K562 (cell line): ENCODE results near the gene DUSP16. TPM values are rescaled to one million over a fixed set of nuclear protein-coding genes. Genes with fewer than 3 reads are reported as not detected.
A peak's percentile ranks its signal among the peaks of the same experiment; 100 is the strongest.

ENCODE experiments used
- ATAC-seq: fragments of 200-7000 bp; cut with Tn5 transposase; 3 replicates; pipeline ENCODE4 v1.9.1; 2020; ENCODE audit warnings: moderate library complexity
- BruUV-seq: library from RNA; stranded (reverse); fragments of 400-500 nt; replicated peaks from 2 replicates; lab custom pipeline; 2021; lab: Mats Ljungman, UMichigan
- CTCF ChIA-PET: fragments of 300-600 bp; formaldehyde crosslinking; extraction: SDS; loops from one replicate; lab custom pipeline; 2021; ENCODE audit warnings: low intra/inter-chr PET ratio; lab: Yijun Ruan, JAX
- POLR2A ChIA-PET: fragments of 300-600, 350-650 bp; sonication (Branson Sonifier 250); formaldehyde crosslinking; extraction: SDS; loops from one replicate; lab custom pipeline; 2021; ENCODE audit warnings: antibody characterized with exemption, inconsistent platforms; lab: Yijun Ruan, JAX
- DNase-seq, 4 experiments: peaks; one replicate each; pipeline versions ENCODE4 v3.0.0 to v3.0.0-alpha.2; 2011 to 2018; ENCODE audit warnings: low spot score in 3 of 4, mixed read lengths in 3 of 4; ENCODE audit errors: extremely low read depth in 1 of 4
- FAIRE-seq: peaks from 2 replicates; lab custom pipeline; 2011; peaks lifted over from hg19 to GRCh38; lab: Jason Lieb, UNC
- H2AFZ ChIP-seq: 2 replicates; pipeline ENCODE4 v1.6.0; 2011; ENCODE audit warnings: low read depth, low read length, control low read depth, inconsistent platforms
- H3K27ac ChIP-seq: fragments of 200-600 bp; 3 replicates; pipeline ENCODE4 v1.8.0; 2011; ENCODE audit warnings: low read depth, mild to moderate bottlenecking, control low read depth, inconsistent platforms, low read length, moderate library complexity, mixed read lengths; ENCODE audit errors: extremely low read depth
- H3K27me3 ChIP-seq, 2 experiments: fragments of 300-600 bp in 1 of 2; 2 replicates in 1 of 2; 3 replicates in 1 of 2; pipeline versions ENCODE4 v1.6.0 to v1.8.0; 2011; ENCODE audit warnings: inconsistent platforms in 2 of 2, low read length in 2 of 2, mild to moderate bottlenecking in 1 of 2, mixed read lengths in 1 of 2, moderate library complexity in 1 of 2; ENCODE audit not compliant: control insufficient read depth in 2 of 2, insufficient read depth in 2 of 2
- H3K36me3 ChIP-seq: fragments of 300-600 bp; 3 replicates; pipeline ENCODE4 v1.8.0; 2011; ENCODE audit warnings: mild to moderate bottlenecking, low read length, inconsistent platforms; ENCODE audit not compliant: control insufficient read depth, insufficient read depth
- H3K4me1 ChIP-seq, 2 experiments: fragments of 200-600 bp in 1 of 2; replicated peaks in 1 of 2; 2 replicates in 1 of 2; 3 replicates in 1 of 2; pipeline versions ENCODE4 v1.5.1 to v1.8.0; 2011; ENCODE audit warnings: inconsistent platforms in 2 of 2, low read length in 2 of 2, mild to moderate bottlenecking in 1 of 2, mixed read lengths in 1 of 2, moderate library complexity in 1 of 2; ENCODE audit not compliant: control insufficient read depth in 2 of 2, insufficient read depth in 2 of 2
- H3K4me2 ChIP-seq: 2 replicates; pipeline ENCODE4 v1.6.1; 2011; ENCODE audit warnings: low read length, control low read depth, inconsistent platforms, mixed read lengths; ENCODE audit not compliant: insufficient read depth
- H3K4me3 ChIP-seq: fragments of 200-600 bp; sonication (generic), shearing (Covaris generic); 2 replicates; pipeline ENCODE4 v1.5.1; 2016; ENCODE audit warnings: control low read depth, inconsistent platforms
- H3K79me2 ChIP-seq: fragments of 200-600 bp; 3 replicates; pipeline ENCODE4 v1.8.0; 2011; ENCODE audit warnings: low read length, inconsistent platforms; ENCODE audit not compliant: control insufficient read depth, insufficient read depth
- H3K9ac ChIP-seq, 2 experiments: 2 replicates each; pipeline versions ENCODE4 v1.6.0 to v1.6.1; 2011; ENCODE audit warnings: low read depth in 2 of 2, low read length in 2 of 2, control low read depth in 1 of 2, inconsistent platforms in 1 of 2, mild to moderate bottlenecking in 1 of 2, mixed read lengths in 1 of 2; ENCODE audit not compliant: insufficient read depth in 1 of 2
- H3K9me1 ChIP-seq: one replicate; pipeline ENCODE4 v1.6.0; 2011; ENCODE audit warnings: inconsistent platforms, mild to moderate bottlenecking, low read length, moderate library complexity; ENCODE audit not compliant: control insufficient read depth, insufficient read depth
- H3K9me3 ChIP-seq: replicated peaks from 2 replicates; pipeline ENCODE4 v1.5.1; 2011; ENCODE audit warnings: low read depth, low read length, inconsistent platforms; ENCODE audit not compliant: control insufficient read depth, insufficient read depth
- H4K20me1 ChIP-seq: replicated peaks from 2 replicates; pipeline ENCODE4 v1.6.1; 2011; ENCODE audit warnings: low read length, inconsistent platforms, mixed read lengths; ENCODE audit not compliant: control insufficient read depth, insufficient read depth
- CC2D1A ChIP-seq: fragments of 450-650 bp; IDR thresholded peaks from 2 replicates; pipeline ENCODE4 v1.6.1; 2017; ENCODE audit warnings: mild to moderate bottlenecking
- DPF2 ChIP-seq: fragments of 450-650 bp; IDR thresholded peaks from 2 replicates; pipeline ENCODE4 v1.6.1; 2016
- ELF1 ChIP-seq: fragments of 200-800 bp; sonication (Bioruptor generic); IDR thresholded peaks from 2 replicates; pipeline ENCODE4 v1.6.1; 2016; ENCODE audit warnings: missing genetic modification characterization, missing compliant biosample characterization
- PHB2 ChIP-seq: fragments of 450-650 bp; IDR thresholded peaks from 2 replicates; pipeline ENCODE4 v1.6.1; 2017; ENCODE audit warnings: low read depth
- SMARCB1 ChIP-seq: IDR thresholded peaks from 2 replicates; pipeline ENCODE4 v1.6.1; 2011; ENCODE audit warnings: improper control_type of control experiment, low read depth; ENCODE audit not compliant: insufficient read length
- TAL1 ChIP-seq: fragments of 450-650 bp; IDR thresholded peaks from 2 replicates; pipeline ENCODE4 v1.6.1; 2016; ENCODE audit warnings: mild to moderate bottlenecking
- TEAD4 ChIP-seq, 2 experiments: sonication (generic) in 1 of 2; formaldehyde crosslinking in 1 of 2; IDR thresholded peaks; 2 replicates each; pipeline versions ENCODE4 v1.6.1 to v1.8.0; 2012 to 2022; ENCODE audit warnings: borderline replicate concordance in 1 of 2, inconsistent platforms in 1 of 2, low read length in 1 of 2, mild to moderate bottlenecking in 1 of 2, missing genetic modification reagents in 1 of 2
- ZNF316 ChIP-seq: fragments of 450-650 bp; IDR thresholded peaks from 2 replicates; pipeline ENCODE4 v1.6.1; 2016
- ZSCAN32 ChIP-seq: fragments of 450-650 bp; formaldehyde crosslinking; IDR thresholded peaks from 2 replicates; pipeline ENCODE4 v1.4.0; 2020; ENCODE audit warnings: mild to moderate bottlenecking, moderate library complexity
- in situ Hi-C: fragments of 300-500 bp; cut with MboI; formaldehyde crosslinking; loops from 4 replicates; pipeline ENCODE4 v1.15.0; 2018; ENCODE audit warnings: inconsistent platforms, mixed read lengths
- intact Hi-C: fragments of 100-400 bp; cut with micrococcal nuclease; formaldehyde crosslinking; loops from 2 replicates; pipeline ENCODE4 v1.14.2; 2022
- polyA plus RNA-seq, 8 experiments: library from polyadenylated mRNA; depleted of rRNA in 4 of 8; stranded (reverse) in 5 of 8; unstranded in 3 of 8; fragments of >200 nt; fragmentation: Nextera tagmentation in 2 of 8; fragmentation: Illumina TruSeq in 1 of 8; extraction: Ambion mirVana in 2 of 8; extraction: Trizol in 1 of 8; gene quantifications; 2 replicates each; pipeline versions ENCODE4 v1.2.1 to v1.2.3, GENCODE V29; 2011 to 2014; ENCODE audit warnings: inconsistent platforms in 1 of 8, missing spikeins in 1 of 8
- total RNA-seq, 7 experiments: library from RNA; depleted of rRNA in 6 of 7; stranded (reverse); fragments of >200 nt in 6 of 7; fragmentation: Illumina TruSeq in 2 of 7; extraction: Trizol in 2 of 7; gene quantifications; 2 replicates each; pipeline versions ENCODE4 v1.2.1 to v1.2.3, GENCODE V29; 2011 to 2021; ENCODE audit warnings: low replicate concordance in 1 of 7
- TF ChIP-seq, protein P1 (sequence below): conservative IDR thresholded peaks from 2 replicates; pipeline ENCODE4 v1.6.1; 2011; ENCODE audit warnings: low read depth, mild to moderate bottlenecking, low read length; ENCODE audit not compliant: control insufficient read depth
- TF ChIP-seq, protein P2 (sequence below): sonication (generic); IDR thresholded peaks from 2 replicates; pipeline ENCODE4 v1.6.1; 2016
- TF ChIP-seq, protein P3 (sequence below): sonication (generic); formaldehyde crosslinking; IDR thresholded peaks from 2 replicates; pipeline ENCODE4 v1.8.0; 2022; ENCODE audit warnings: missing genetic modification reagents, mild to moderate bottlenecking, borderline replicate concordance
- TF ChIP-seq, protein P4 (sequence below): sonication (generic); formaldehyde crosslinking; IDR thresholded peaks from 2 replicates; pipeline ENCODE4 v1.8.1; 2022; ENCODE audit warnings: missing genetic modification reagents

Gene DUSP16
- total and polyA plus RNA-seq, 9 of the 15 experiments (the other 6 are each of a cell fraction or from before 2014, with no cell fraction given): 0.70 to 12.3 (median 5.7) TPM

DNA sequence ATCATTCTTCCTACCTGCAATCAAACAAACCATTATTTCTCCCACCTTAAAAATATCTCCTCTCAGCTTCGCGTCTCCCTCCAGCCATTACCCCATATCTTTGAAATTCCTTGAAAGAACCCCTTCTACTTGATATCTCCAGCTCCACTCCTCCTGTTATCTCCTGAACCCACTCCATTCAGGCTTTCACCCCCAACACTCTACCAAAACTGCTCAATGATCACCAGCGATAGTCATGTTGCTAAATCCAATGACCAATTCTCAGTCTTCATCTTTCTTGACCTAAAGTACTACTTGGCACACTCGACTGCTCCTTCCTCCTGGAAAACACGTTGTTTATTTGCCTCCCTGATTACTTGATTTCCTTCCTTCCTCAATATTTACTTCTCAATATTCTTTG lies 70.1 kb downstream of the DUSP16 start (continued):
- no peak for TF ChIP-seq ELF1
- TF ChIP-seq CC2D1A: no peak
- TF ChIP-seq TAL1: peak; percentile 52; the same call in 1 of the 2 replicates
- TF ChIP-seq TEAD4 (IDR thresholded peaks at IDR 0.05; ENCODE audit: low read length): peak; percentile 36
- no peak for TF ChIP-seq TEAD4 (CRISPR knock-in tag; IDR thresholded peaks at IDR 0.05; ENCODE audit: borderline replicate concordance)
- TF ChIP-seq, protein P1, sequence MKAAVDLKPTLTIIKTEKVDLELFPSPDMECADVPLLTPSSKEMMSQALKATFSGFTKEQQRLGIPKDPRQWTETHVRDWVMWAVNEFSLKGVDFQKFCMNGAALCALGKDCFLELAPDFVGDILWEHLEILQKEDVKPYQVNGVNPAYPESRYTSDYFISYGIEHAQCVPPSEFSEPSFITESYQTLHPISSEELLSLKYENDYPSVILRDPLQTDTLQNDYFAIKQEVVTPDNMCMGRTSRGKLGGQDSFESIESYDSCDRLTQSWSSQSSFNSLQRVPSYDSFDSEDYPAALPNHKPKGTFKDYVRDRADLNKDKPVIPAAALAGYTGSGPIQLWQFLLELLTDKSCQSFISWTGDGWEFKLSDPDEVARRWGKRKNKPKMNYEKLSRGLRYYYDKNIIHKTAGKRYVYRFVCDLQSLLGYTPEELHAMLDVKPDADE: no peak
- TF ChIP-seq DPF2: peak; percentile 62; the same call in 1 of the 2 replicates
- TF ChIP-seq, protein P2, sequence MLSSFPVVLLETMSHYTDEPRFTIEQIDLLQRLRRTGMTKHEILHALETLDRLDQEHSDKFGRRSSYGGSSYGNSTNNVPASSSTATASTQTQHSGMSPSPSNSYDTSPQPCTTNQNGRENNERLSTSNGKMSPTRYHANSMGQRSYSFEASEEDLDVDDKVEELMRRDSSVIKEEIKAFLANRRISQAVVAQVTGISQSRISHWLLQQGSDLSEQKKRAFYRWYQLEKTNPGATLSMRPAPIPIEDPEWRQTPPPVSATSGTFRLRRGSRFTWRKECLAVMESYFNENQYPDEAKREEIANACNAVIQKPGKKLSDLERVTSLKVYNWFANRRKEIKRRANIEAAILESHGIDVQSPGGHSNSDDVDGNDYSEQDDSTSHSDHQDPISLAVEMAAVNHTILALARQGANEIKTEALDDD: peak; percentile 64

DNA sequence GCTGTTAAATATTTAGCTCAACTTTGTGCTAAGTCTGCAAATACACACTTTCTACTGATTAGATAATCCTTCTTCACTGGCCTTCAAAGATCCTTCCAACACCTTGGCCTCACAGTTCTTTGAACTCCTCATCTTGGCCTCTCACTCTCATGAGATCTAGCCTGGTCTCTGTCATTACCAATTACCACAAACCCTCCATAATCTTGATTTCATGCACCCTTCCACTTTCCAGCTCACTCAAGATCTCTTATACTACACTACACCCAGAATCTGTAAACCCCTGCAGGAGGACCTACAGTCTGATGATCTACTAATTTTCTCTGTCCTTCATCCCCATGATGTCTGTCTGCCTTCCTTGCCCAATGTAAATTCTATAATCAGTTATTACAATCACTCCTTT lies 71.1 kb downstream of the DUSP16 start:
- no TSS peak for BruUV-seq
- POLR2A ChIA-PET: no interaction called here
- Histone ChIP-seq H3K27ac (no peak overlapping the region), H3K4me1 (peaks cover 0 to 16% of the 10 kb centered on the region in 2 experiments; a peak in 3 of 5 replicates), H2AFZ (no peak overlapping the region), H3K4me2 (no peak overlapping the region), H3K9me3 (no peaks in the 10 kb centered on the region), H4K20me1 (no peaks in the 10 kb centered on the region), H3K79me2 (no peaks in the 10 kb centered on the region), H3K27me3 (no peaks in the 10 kb centered on the region), H3K9ac (no peak overlapping the region), H3K4me3 (no peak overlapping the region), H3K36me3 (peaks cover 10% of the 10 kb centered on the region; the same call in 1 of the 3 replicates), H3K9me1 (no peaks in the 10 kb centered on the region)
- in situ Hi-C loops: no loop called here
- CTCF ChIA-PET: no interaction called here
- intact Hi-C loops: loop anchor here (10.0 kb wide), 1 partner anchor 107 kb away; no protein-coding TSS in a partner anchor
- ATAC-seq (no peak), DNase-seq (peak in 1 of 4 experiments; percentile 4), FAIRE-seq (no peak)
- TF ChIP-seq, protein P3, sequence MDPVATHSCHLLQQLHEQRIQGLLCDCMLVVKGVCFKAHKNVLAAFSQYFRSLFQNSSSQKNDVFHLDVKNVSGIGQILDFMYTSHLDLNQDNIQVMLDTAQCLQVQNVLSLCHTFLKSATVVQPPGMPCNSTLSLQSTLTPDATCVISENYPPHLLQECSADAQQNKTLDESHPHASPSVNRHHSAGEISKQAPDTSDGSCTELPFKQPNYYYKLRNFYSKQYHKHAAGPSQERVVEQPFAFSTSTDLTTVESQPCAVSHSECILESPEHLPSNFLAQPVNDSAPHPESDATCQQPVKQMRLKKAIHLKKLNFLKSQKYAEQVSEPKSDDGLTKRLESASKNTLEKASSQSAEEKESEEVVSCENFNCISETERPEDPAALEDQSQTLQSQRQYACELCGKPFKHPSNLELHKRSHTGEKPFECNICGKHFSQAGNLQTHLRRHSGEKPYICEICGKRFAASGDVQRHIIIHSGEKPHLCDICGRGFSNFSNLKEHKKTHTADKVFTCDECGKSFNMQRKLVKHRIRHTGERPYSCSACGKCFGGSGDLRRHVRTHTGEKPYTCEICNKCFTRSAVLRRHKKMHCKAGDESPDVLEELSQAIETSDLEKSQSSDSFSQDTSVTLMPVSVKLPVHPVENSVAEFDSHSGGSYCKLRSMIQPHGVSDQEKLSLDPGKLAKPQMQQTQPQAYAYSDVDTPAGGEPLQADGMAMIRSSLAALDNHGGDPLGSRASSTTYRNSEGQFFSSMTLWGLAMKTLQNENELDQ (CRISPR knock-in tag): no peak
- TF ChIP-seq PHB2 (no peak), ZNF316 (peak; percentile 35; the same call in 1 of the 2 replicates), ZSCAN32 (CRISPR knock-in tag) (no peak), SMARCB1 (no peak)
- TF ChIP-seq, protein P4, sequence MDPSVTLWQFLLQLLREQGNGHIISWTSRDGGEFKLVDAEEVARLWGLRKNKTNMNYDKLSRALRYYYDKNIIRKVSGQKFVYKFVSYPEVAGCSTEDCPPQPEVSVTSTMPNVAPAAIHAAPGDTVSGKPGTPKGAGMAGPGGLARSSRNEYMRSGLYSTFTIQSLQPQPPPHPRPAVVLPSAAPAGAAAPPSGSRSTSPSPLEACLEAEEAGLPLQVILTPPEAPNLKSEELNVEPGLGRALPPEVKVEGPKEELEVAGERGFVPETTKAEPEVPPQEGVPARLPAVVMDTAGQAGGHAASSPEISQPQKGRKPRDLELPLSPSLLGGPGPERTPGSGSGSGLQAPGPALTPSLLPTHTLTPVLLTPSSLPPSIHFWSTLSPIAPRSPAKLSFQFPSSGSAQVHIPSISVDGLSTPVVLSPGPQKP: no peak
